ENCODE measurements around the gene TUBA4A. TPM values are rescaled to one million over a fixed set of nuclear protein-coding genes. Genes with fewer than 3 reads are reported as not detected.

TUBA4A gene
- total RNA-seq, 1 experiment from 2014 or later = 40.8 TPM

- ChIA-PET POLR2A (no interaction called here), CTCF (no interaction called here)
- no peak for TF ChIP-seq PRRX2 (CRISPR knock-in tag; IDR thresholded peaks at IDR 0.05)
- TF ChIP-seq, protein P1, sequence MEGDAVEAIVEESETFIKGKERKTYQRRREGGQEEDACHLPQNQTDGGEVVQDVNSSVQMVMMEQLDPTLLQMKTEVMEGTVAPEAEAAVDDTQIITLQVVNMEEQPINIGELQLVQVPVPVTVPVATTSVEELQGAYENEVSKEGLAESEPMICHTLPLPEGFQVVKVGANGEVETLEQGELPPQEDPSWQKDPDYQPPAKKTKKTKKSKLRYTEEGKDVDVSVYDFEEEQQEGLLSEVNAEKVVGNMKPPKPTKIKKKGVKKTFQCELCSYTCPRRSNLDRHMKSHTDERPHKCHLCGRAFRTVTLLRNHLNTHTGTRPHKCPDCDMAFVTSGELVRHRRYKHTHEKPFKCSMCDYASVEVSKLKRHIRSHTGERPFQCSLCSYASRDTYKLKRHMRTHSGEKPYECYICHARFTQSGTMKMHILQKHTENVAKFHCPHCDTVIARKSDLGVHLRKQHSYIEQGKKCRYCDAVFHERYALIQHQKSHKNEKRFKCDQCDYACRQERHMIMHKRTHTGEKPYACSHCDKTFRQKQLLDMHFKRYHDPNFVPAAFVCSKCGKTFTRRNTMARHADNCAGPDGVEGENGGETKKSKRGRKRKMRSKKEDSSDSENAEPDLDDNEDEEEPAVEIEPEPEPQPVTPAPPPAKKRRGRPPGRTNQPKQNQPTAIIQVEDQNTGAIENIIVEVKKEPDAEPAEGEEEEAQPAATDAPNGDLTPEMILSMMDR (IDR thresholded peaks at IDR 0.05) = no peak
- no peak for TF ChIP-seq NR2C2 (CRISPR knock-in tag; IDR thresholded peaks at IDR 0.05)
- no peak for TF ChIP-seq EMX1 (CRISPR knock-in tag; IDR thresholded peaks at IDR 0.05)
Measured at GRCh38 chr2:219225350-219225749, 28.4 kb downstream of the TUBA4A start.

GRCh38 chr2:219223831-219224610 lies 29.7 kb downstream of the TUBA4A start:
- Mint-ChIP-seq H3K27me3 (ENCODE audit: low read depth) (no peaks in the 10 kb centered on the region), H3K4me3 (no peak overlapping the region), H3K4me1 (peaks cover 15% of the 10 kb centered on the region), H3K36me3 (peaks cover 48% of the 10 kb centered on the region), H3K9me3 (no peaks in the 10 kb centered on the region), H3K27ac (no peak overlapping the region)
- no peak for ATAC-seq
- ChIA-PET CTCF (no interaction called here), POLR2A (no interaction called here)
- DNase-seq (ENCODE audit: low spot score) = no peak
- TF ChIP-seq ARID4B (CRISPR knock-in tag; IDR thresholded peaks at IDR 0.05; ENCODE audit: borderline replicate concordance) (no peak), E2F4 (CRISPR knock-in tag; IDR thresholded peaks at IDR 0.05; ENCODE audit: borderline replicate concordance, low read depth) (no peak), AFF4 (CRISPR knock-in tag; IDR thresholded peaks at IDR 0.05; ENCODE audit: borderline replicate concordance) (no peak), PREB (CRISPR knock-in tag; IDR thresholded peaks at IDR 0.05; ENCODE audit: borderline replicate concordance) (no peak), KAT7 (CRISPR knock-in tag; IDR thresholded peaks at IDR 0.05; ENCODE audit: borderline replicate concordance) (no peak), ELF4 (CRISPR knock-in tag; IDR thresholded peaks at IDR 0.05; ENCODE audit: low read depth) (no peak), ERG (CRISPR knock-in tag; IDR thresholded peaks at IDR 0.05) (no peak), EMX1 (CRISPR knock-in tag; IDR thresholded peaks at IDR 0.05) (no peak), ETV6 (CRISPR knock-in tag; IDR thresholded peaks at IDR 0.05) (no peak), ZBTB43 (CRISPR knock-in tag; IDR thresholded peaks at IDR 0.05) (no peak), PRRX2 (CRISPR knock-in tag; IDR thresholded peaks at IDR 0.05) (no peak), ZNF671 (CRISPR knock-in tag; IDR thresholded peaks at IDR 0.05) (no peak)
- TF ChIP-seq, protein P2, sequence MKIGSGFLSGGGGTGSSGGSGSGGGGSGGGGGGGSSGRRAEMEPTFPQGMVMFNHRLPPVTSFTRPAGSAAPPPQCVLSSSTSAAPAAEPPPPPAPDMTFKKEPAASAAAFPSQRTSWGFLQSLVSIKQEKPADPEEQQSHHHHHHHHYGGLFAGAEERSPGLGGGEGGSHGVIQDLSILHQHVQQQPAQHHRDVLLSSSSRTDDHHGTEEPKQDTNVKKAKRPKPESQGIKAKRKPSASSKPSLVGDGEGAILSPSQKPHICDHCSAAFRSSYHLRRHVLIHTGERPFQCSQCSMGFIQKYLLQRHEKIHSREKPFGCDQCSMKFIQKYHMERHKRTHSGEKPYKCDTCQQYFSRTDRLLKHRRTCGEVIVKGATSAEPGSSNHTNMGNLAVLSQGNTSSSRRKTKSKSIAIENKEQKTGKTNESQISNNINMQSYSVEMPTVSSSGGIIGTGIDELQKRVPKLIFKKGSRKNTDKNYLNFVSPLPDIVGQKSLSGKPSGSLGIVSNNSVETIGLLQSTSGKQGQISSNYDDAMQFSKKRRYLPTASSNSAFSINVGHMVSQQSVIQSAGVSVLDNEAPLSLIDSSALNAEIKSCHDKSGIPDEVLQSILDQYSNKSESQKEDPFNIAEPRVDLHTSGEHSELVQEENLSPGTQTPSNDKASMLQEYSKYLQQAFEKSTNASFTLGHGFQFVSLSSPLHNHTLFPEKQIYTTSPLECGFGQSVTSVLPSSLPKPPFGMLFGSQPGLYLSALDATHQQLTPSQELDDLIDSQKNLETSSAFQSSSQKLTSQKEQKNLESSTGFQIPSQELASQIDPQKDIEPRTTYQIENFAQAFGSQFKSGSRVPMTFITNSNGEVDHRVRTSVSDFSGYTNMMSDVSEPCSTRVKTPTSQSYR (CRISPR knock-in tag; IDR thresholded peaks at IDR 0.05) = no peak

More at GRCh38 chr2:219225350-219225749, 28.4 kb downstream of the TUBA4A start:
- Mint-ChIP-seq H3K9me3 (no peaks in the 10 kb centered on the region), H3K4me1 (peaks cover 10% of the 10 kb centered on the region), H3K36me3 (peaks cover 43% of the 10 kb centered on the region), H3K27me3 (ENCODE audit: low read depth) (no peaks in the 10 kb centered on the region), H3K4me3 (no peak overlapping the region), H3K27ac (no peak overlapping the region)
- no peak for ATAC-seq
- no peak for DNase-seq (ENCODE audit: low spot score)

All from WTC11 (cell line).